GM06990 (cell line): ENCODE measurements around the gene NLRP6.
A peak's percentile ranks its signal among the peaks of the same experiment; 100 is the strongest.
"Not testable (repeated sequence)": the region's sequence is repeated elsewhere in the genome, so short reads cannot be mapped to it uniquely, and the experiment has no call there.

Experiments
- DNase-seq: peaks from one replicate; pipeline ENCODE4 v3.0.0-alpha.2; 2011; ENCODE audit not compliant: insufficient read length; ENCODE audit errors: extremely low read depth
- H3K27me3 ChIP-seq: replicated peaks from 2 replicates; pipeline ENCODE4 v1.6.0; 2011; ENCODE audit warnings: low read length; ENCODE audit not compliant: control insufficient read depth, insufficient read depth
- H3K36me3 ChIP-seq: 2 replicates; pipeline ENCODE4 v1.5.1; 2011; ENCODE audit warnings: low read length; ENCODE audit not compliant: control insufficient read depth, insufficient read depth
- H3K4me3 ChIP-seq: replicated peaks from 2 replicates; pipeline ENCODE4 v1.5.1; 2011; ENCODE audit warnings: low read depth, mild to moderate bottlenecking, control low read depth, low read length
- TF ChIP-seq, protein P1 (sequence below): IDR thresholded peaks from 2 replicates; pipeline ENCODE4 v1.5.1; 2011; ENCODE audit warnings: low read length, control low read depth, mild to moderate bottlenecking, inconsistent platforms; ENCODE audit not compliant: insufficient read depth, poor library complexity, severe bottlenecking

The NLRP6 gene

DNA sequence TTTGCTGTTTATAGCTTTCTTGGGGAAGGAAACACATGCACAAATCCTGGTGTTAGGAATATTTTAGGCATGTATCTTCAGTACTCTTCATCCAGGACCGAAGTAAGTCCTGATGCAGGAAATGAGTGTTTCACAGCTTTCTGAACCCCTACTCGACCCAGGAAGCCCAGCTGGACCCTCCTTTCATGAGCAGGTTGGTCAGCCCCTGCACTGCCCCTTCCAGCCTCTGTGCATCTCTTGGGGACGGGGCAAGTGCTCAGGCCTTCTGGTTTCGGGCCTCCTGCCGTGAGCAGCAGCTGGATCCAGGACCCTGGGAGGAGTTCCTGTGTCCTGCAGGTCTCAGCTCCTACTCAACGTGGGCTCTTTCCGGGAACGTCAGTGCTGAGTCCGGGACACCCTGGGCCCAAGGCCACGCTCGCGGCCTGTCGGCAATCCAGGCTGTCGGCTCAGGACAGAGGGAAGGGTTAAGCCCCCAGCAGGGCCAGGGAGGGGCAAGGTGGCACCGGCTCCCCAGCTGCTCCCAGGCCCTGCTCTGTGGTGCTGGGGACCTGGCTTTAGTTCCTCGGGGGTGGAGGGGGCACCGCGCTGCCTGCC, 31.9 kb downstream of the NLRP6 start:
- DNase-seq, H3K36me3 ChIP-seq, H3K27me3 ChIP-seq: not testable (repeated sequence)
- peak overlapping the region; percentile 55 for H3K4me3 ChIP-seq

GRCh38 chr11:311013-311748, 33.0 kb downstream of the NLRP6 start:
- not testable (repeated sequence) for H3K36me3 ChIP-seq, DNase-seq, H3K27me3 ChIP-seq
- H3K4me3 ChIP-seq, result peak overlapping the region; percentile 33; the same call in 1 of the 2 replicates

GRCh38 chr11:312092-312816, 34.0 kb downstream of the NLRP6 start:
- Histone ChIP-seq H3K36me3 (peaks cover 4% of the 10 kb centered on the region; the same call in 1 of the 2 replicates), H3K27me3 (no peaks in the 10 kb centered on the region), H3K4me3 (no peak overlapping the region)
- TF ChIP-seq, protein P1, sequence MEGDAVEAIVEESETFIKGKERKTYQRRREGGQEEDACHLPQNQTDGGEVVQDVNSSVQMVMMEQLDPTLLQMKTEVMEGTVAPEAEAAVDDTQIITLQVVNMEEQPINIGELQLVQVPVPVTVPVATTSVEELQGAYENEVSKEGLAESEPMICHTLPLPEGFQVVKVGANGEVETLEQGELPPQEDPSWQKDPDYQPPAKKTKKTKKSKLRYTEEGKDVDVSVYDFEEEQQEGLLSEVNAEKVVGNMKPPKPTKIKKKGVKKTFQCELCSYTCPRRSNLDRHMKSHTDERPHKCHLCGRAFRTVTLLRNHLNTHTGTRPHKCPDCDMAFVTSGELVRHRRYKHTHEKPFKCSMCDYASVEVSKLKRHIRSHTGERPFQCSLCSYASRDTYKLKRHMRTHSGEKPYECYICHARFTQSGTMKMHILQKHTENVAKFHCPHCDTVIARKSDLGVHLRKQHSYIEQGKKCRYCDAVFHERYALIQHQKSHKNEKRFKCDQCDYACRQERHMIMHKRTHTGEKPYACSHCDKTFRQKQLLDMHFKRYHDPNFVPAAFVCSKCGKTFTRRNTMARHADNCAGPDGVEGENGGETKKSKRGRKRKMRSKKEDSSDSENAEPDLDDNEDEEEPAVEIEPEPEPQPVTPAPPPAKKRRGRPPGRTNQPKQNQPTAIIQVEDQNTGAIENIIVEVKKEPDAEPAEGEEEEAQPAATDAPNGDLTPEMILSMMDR, result no peak
- DNase-seq, result no peak

GRCh38 chr11:313304-313786, 35.1 kb downstream of the NLRP6 start:
- DNase-seq, result peak; percentile 66
- no peaks in the 10 kb centered on the region for H3K27me3 ChIP-seq
- H3K36me3 ChIP-seq, result peaks cover 4% of the 10 kb centered on the region; the same call in 1 of the 2 replicates
- TF ChIP-seq, protein P1, result no peak
- peak overlapping the region; percentile 77 for H3K4me3 ChIP-seq

- Histone ChIP-seq H3K36me3 (peaks cover 4% of the 10 kb centered on the region; the same call in 1 of the 2 replicates), H3K4me3 (peak within 1 kb of the TSS; percentile 77), H3K27me3 (no peaks in the 10 kb centered on the region)
- DNase-seq, result peak; percentile 82
- TF ChIP-seq, protein P1, result peak; percentile 17
Measured at GRCh38 chr11:313787-314553, 35.8 kb downstream of the NLRP6 start, which contains the start of gene IFITM1. IFITM1 (plus strand) TSS chr11:314040; CDS start chr11:314171, 131 bp downstream.

- not testable (repeated sequence) for DNase-seq, H3K27me3 ChIP-seq, H3K36me3 ChIP-seq
- peak overlapping the region; percentile 77 for H3K4me3 ChIP-seq
Measured at GRCh38 chr11:314554-314875, 36.3 kb downstream of the NLRP6 start.
